Hematopoietic multipotent progenitor cell treated with erythropoietin and hydrocortisone succinate and interleukin-3 and kit ligand, for 6 days (in vitro differentiated cells): Measurements from ENCODE around the gene SCGB1D2.

Experiments used
- DNase-seq: peaks from one replicate; pipeline ENCODE4 v3.0.0-alpha.2; 2015

Gene SCGB1D2

DNA sequence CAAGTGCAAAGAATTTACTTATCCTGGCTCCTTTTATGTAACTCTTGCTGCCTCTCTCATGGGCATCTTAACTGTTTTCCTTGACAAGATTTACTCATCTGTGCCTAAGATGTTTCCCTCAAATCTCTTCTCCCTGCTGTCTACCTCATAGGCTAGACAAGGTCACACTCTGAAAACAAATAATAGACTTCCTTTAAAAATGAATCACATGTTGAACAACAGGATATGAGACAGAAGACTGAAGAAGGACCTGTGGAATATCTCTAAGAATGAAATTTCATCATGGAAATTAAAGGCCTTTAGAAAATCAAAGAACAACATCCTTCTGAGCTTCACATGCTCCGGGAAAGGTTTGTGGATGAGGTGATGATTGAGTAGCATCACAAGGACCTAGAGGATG is 22.0 kb downstream of the SCGB1D2 start:
- no peak for DNase-seq

DNA sequence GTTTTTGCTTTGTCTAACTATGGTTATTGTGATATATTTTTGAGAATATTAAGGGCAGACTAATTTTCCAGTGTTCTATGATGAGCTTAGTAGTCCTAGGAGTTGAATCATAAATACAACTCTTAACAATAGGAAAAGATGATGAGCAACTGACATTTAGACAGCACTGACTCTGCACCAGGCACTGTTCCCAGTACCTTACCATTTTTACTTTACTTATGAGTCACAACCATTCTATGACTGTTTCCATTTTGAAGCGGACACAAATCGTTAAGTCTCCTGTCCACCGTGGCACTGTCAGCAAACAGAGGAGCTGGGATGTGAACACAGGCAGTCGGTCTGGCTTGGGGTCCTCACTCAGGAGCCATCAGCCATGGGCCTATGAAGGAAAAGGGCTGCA is 24.5 kb downstream of the SCGB1D2 start:
- DNase-seq = no peak

DNA sequence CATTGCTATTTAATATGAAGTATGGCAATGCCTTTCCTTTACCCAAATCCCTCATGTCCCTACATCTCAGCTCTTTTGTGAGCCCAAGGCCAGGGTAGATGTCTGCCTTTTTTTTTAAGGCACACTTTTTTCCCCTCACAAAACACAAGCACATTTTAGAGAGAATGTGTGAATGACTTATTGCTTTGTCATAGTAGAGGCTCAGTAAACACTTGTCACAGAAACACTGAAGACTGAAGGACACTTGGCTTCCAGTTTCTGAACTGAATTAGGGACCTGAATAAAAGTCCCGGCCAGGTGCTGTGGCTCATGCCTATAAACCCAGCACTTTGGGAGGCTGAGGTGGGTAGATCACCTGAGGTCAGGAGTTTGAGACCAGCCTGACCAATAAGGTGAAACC is 25.0 kb downstream of the SCGB1D2 start:
- no peak for DNase-seq

DNA sequence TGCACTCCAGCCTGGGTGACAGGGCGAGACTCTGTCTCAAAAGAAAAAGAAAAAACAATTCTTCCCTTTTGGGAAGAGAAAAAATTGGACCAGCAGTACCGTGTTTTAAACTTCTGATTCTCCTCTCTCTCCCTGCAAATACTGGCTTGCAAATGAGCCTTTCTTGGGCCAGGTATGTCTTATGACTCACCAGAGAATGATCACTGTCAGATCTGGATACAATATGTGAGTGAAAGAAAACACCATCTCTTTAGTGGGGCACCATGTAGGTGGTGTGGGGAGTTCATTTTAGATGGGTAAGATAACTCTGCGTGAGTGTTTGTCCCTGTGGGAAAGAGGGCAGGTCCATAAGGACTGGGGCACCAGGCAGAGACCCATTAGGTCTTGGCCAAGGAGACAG is 25.5 kb downstream of the SCGB1D2 start:
- DNase-seq = no peak

DNA sequence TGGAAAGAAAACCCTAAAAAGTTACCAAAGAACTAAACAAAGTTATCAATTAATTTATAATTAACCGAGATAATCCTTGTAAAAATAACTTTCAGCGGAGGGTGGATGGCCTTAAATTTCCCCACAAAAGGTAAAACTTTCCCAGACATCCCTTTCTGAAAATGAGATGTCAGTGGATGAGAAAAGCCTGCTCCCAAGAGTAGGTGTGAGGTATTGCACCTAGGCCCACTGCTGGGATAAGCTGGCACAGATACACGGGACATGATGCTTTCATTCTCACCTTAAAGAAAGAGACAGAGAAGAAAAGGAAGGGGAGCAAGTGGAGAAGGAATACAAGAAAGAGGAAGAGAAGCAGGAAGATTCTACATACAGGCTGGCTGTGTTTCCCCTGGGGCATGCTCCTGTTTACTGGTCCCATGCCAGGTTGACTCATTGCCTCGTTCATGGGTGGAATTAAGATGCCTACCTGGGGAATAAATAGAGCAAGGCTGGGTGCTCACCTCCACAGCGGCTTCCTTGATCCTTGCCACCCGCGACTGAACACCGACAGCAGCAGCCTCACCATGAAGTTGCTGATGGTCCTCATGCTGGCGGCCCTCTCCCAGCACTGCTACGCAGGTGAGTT is 27.7 kb downstream of the SCGB1D2 start, which contains the start of gene SCGB2A2:
SCGB2A2 (plus strand) TSS at position 505 of the 625 bp plus-strand sequence; CDS start at position 564, 59 bp downstream.
- no peak for DNase-seq

DNA sequence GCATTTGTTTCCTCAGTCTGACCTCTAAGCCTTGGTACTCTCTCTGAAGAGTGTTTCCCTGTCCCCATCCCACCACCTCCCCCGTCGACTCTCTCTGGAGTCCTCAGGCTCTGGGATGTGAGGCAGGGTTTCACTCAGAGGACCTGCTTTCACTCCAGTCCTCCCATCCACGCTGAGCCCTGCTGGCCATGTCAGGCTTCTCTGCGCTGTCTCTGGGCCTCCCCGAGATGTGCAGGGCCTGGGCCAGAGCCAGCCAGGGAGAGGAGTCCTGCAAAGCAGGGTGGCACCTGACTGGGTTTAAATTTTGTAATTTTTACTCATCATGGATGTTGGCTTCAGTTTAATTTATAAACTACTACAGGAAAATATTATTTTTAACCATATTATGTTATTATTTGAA is 31.2 kb downstream of the SCGB1D2 start:
- no peak for DNase-seq

DNA sequence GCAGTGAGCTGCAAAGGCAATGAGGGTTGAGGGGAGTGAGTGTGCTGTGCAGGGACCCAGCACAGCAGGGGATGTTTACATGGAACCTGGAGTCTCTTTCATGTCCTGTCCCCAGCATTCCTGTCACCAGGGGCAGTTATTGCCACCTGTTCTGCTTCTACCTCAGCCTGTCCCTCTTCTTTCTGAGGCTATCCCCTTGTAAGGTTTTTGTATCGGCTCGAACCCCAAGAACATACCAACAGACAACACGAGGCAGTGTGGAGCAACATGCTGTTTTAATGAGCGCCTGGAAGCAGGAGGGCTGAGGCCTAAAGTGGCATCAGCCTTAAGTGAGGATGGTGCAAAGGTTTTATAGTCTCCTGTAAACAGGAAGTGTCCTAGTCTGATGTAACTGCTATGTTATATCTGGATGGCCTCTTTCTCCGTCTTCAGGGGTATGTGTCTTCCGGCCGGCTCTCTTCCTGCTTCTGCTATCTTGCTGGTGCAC is 31.8 kb downstream of the SCGB1D2 start:
- no peak for DNase-seq

DNA sequence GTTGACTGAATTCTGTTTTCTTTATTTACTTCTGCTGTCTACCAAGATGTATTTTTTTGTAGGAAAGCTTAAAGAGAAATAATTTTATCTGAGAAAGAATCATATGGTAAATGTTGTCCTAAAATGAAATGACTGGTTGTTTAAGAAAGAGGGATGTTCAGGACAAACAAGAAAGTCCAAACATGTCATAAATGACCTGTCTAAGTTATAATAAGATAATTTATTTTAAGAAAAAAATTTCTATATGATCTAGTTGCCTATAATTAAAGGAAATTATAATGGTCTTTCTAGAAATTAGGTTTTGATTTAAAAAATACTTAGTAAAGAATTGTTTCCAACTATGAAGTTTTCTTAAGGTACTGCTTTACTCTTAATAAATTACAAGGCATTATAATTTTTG is 38.4 kb downstream of the SCGB1D2 start:
- no peak for DNase-seq
